ENCODE results near the gene PRDX5.

PRDX5 gene

GRCh38 chr11:64291752-64292459 lies 26.0 kb upstream of the PRDX5 start:
- Histone ChIP-seq H3K9me3 (ENCODE audit: low read length) (no peaks in the 10 kb centered on the region), H4K20me1 (ENCODE audit: insufficient read depth, low read length) (no peaks in the 10 kb centered on the region), H3K27me3 (ENCODE audit: insufficient read depth, low read length) (peaks cover 8% of the 10 kb centered on the region; the same call in 1 of the 2 replicates), H3K4me1 (ENCODE audit: insufficient read depth, low read length, severe bottlenecking) (no peaks in the 10 kb centered on the region), H3K9me2 (ENCODE audit: low read depth, low read length) (no peaks in the 10 kb centered on the region), H3K27ac (ENCODE audit: low read depth, low read length, poor library complexity, severe bottlenecking) (no peak overlapping the region), H3K79me2 (ENCODE audit: insufficient read depth, low read length) (no peaks in the 10 kb centered on the region), H3F3A (ENCODE audit: insufficient read depth, low read length) (no peaks in the 10 kb centered on the region), H3K9ac (ENCODE audit: low read length) (no peak overlapping the region), H3K4me3 (ENCODE audit: low read depth, low read length, poor library complexity, severe bottlenecking) (no peak overlapping the region), H3K4me2 (ENCODE audit: low read length) (no peak overlapping the region), H3K36me3 (ENCODE audit: insufficient read depth, low read length) (no peaks in the 10 kb centered on the region), H2AFZ (ENCODE audit: low read length) (no peak overlapping the region)
- TF ChIP-seq CTCF (IDR thresholded peaks at IDR 0.05; ENCODE audit: low read length) = no peak
- no peak for TF ChIP-seq EZH2 (IDR thresholded peaks at IDR 0.05; ENCODE audit: borderline replicate concordance, low read length)

GRCh38 chr11:64292460-64293254 lies 25.3 kb upstream of the PRDX5 start:
- Histone ChIP-seq H3K36me3 (ENCODE audit: insufficient read depth, low read length) (no peaks in the 10 kb centered on the region), H3K9me2 (ENCODE audit: low read depth, low read length) (no peaks in the 10 kb centered on the region), H3K4me2 (ENCODE audit: low read length) (no peak overlapping the region), H3K4me1 (ENCODE audit: insufficient read depth, low read length, severe bottlenecking) (no peaks in the 10 kb centered on the region), H3K9ac (ENCODE audit: low read length) (no peak overlapping the region), H3K9me3 (ENCODE audit: low read length) (no peaks in the 10 kb centered on the region), H3K27ac (ENCODE audit: low read depth, low read length, poor library complexity, severe bottlenecking) (no peak overlapping the region), H3K79me2 (ENCODE audit: insufficient read depth, low read length) (no peaks in the 10 kb centered on the region), H4K20me1 (ENCODE audit: insufficient read depth, low read length) (no peaks in the 10 kb centered on the region), H3K4me3 (ENCODE audit: low read depth, low read length, poor library complexity, severe bottlenecking) (no peak overlapping the region), H3F3A (ENCODE audit: insufficient read depth, low read length) (no peaks in the 10 kb centered on the region), H2AFZ (ENCODE audit: low read length) (no peak overlapping the region), H3K27me3 (ENCODE audit: insufficient read depth, low read length) (peaks cover 8% of the 10 kb centered on the region; the same call in 1 of the 2 replicates)
- TF ChIP-seq CTCF (IDR thresholded peaks at IDR 0.05; ENCODE audit: low read length) = no peak
- no peak for TF ChIP-seq EZH2 (IDR thresholded peaks at IDR 0.05; ENCODE audit: borderline replicate concordance, low read length)

GRCh38 chr11:64294774-64295173 lies 23.1 kb upstream of the PRDX5 start:
- Histone ChIP-seq H3F3A (ENCODE audit: insufficient read depth, low read length) (no peaks in the 10 kb centered on the region), H3K36me3 (ENCODE audit: insufficient read depth, low read length) (no peaks in the 10 kb centered on the region), H3K27ac (ENCODE audit: low read depth, low read length, poor library complexity, severe bottlenecking) (no peak overlapping the region), H3K27me3 (ENCODE audit: insufficient read depth, low read length) (peaks cover 8% of the 10 kb centered on the region; the same call in 1 of the 2 replicates), H2AFZ (ENCODE audit: low read length) (no peak overlapping the region), H3K4me1 (ENCODE audit: insufficient read depth, low read length, severe bottlenecking) (no peaks in the 10 kb centered on the region), H3K9me3 (ENCODE audit: low read length) (no peaks in the 10 kb centered on the region), H3K9ac (ENCODE audit: low read length) (no peak overlapping the region), H3K4me2 (ENCODE audit: low read length) (no peak overlapping the region), H3K9me2 (ENCODE audit: low read depth, low read length) (no peaks in the 10 kb centered on the region), H4K20me1 (ENCODE audit: insufficient read depth, low read length) (no peaks in the 10 kb centered on the region), H3K79me2 (ENCODE audit: insufficient read depth, low read length) (no peaks in the 10 kb centered on the region), H3K4me3 (ENCODE audit: low read depth, low read length, poor library complexity, severe bottlenecking) (no peak overlapping the region)
- no peak for TF ChIP-seq EZH2 (IDR thresholded peaks at IDR 0.05; ENCODE audit: borderline replicate concordance, low read length)

Measured in OCI-LY1 (cell line).